Right cardiac atrium (tissue), 5 donors: ENCODE measurements around the gene PHC2. TPM values are rescaled to one million over a fixed set of nuclear protein-coding genes. Genes with fewer than 3 reads are reported as not detected.

Experiments used
- ATAC-seq, 2 donors: fragments of 200-7000 bp; cut with Tn5 transposase; one replicate each; pipeline versions ENCODE4 v1.8.0 to v1.9.1; 2020; ENCODE audit warnings: moderate library complexity in 2 of 2, mild to moderate bottlenecking in 1 of 2
- DNase-seq, 3 donors: peaks; one replicate each; pipeline ENCODE4 v3.0.0-alpha.2; 2020
- H3K27ac ChIP-seq: one replicate; pipeline ENCODE4 v1.5.1; 2013; ENCODE audit warnings: mild to moderate bottlenecking, low read length, control low read depth, moderate library complexity
- H3K27me3 ChIP-seq: one replicate; pipeline ENCODE4 v1.6.1; 2013; ENCODE audit not compliant: control insufficient read depth, insufficient read depth
- H3K4me1 ChIP-seq: one replicate; pipeline ENCODE4 v1.6.1; 2013; ENCODE audit warnings: low read length; ENCODE audit not compliant: control insufficient read depth, insufficient read depth
- H3K4me3 ChIP-seq: one replicate; pipeline ENCODE4 v1.5.1; 2013; ENCODE audit warnings: low read length, control low read depth
- H3K9me3 ChIP-seq: one replicate; pipeline ENCODE4 v1.6.1; 2013; ENCODE audit warnings: low read length; ENCODE audit not compliant: control insufficient read depth
- WGBS: extraction: QIAGEN DNeasy Blood & Tissue Kit; methylation state at CpG from one replicate; pipeline ENCODE4 v1.1.7; 2013; 5-methylcytosine and 5-hydroxymethylcytosine counted together
- intact Hi-C, 4 donors: fragments of 100-400 bp; cut with DNase I; formaldehyde crosslinking; loops; one replicate each; pipeline versions ENCODE4 v1.11.0 to v1.14.0; 2022 to 2023
- polyA plus RNA-seq: library from polyadenylated mRNA; stranded (reverse); fragments of 200-250 nt; gene quantifications from one replicate; pipeline ENCODE4 v1.2.3, GENCODE V29; 2013
- total RNA-seq, 4 donors: library from RNA; stranded (reverse); fragmentation: NEBNext Ultra II Directional; extraction: Animal tissue kit (Norgen Biotek cat#: 25700); gene quantifications; one replicate each; pipeline ENCODE4 v1.2.1, GENCODE V29; 2021
- donor health status: healthy with polysubstance abuse.
- donor health status: DM: no; HTN: yes; CAD: no.
- donor health status: DM: no; HTN: no; CAD: no.
- donor health status: DM: no; HTN: yes; CAD: no; lungs with severe emphysema.
- donor health status: DM: yes; HTN: yes; CAD: no.

The PHC2 gene
- total and polyA plus RNA-seq, 5 donors, result 89.3 to 105 (median 97.5) TPM

DNA sequence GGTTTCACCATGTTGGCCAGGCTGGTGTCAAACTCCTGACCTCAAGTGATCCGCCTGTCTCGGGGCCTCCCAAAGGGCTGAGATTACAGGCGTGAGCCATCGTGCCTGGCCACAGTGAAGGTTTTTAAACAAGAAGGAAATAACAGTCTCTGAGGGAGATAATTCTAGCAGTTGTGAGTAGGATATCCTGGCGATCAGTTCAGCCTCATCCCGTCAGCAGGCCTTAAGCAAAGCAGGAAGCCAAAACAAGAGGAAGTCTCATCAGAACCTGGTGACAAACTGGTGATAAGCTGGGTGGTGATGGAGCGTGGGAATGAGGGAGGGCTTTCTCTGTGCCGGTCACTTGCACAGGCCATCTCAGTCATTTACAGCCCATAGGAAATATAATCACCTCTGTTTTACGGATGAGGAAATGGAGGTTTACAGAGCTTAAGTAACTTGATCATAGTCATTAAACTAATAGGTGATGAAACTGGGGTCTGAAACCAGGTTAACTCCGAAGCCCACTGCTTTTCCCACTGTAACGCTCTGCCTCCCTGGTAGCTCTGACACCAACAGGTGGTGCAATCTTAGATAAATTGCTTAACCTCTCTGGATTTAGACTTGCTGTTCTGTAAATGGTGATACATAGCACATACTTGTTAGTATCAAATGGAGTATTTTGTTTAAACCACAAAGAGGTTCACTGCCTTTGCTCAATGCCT is 69.2 kb downstream of the PHC2 start:
- ATAC-seq, result peak; percentile 61 to 81
- peak overlapping the region; percentile 75 for H3K27ac ChIP-seq
- H3K27me3 ChIP-seq, result no peaks in the 10 kb centered on the region
- intact Hi-C loops, result loop anchor here in 2 of 4 donors (10.0 kb wide), 3 partner anchors 137 to 267 kb away; no protein-coding TSS in a partner anchor
- no peak overlapping the region for H3K4me3 ChIP-seq
- H3K9me3 ChIP-seq, result no peaks in the 10 kb centered on the region
- WGBS, result 23% methylated on average over 11 of the region's 11 CpGs
- DNase-seq, result peak in 2 of 3 donors; percentile 53 to 65
- H3K4me1 ChIP-seq, result peaks cover 37% of the 10 kb centered on the region

DNA sequence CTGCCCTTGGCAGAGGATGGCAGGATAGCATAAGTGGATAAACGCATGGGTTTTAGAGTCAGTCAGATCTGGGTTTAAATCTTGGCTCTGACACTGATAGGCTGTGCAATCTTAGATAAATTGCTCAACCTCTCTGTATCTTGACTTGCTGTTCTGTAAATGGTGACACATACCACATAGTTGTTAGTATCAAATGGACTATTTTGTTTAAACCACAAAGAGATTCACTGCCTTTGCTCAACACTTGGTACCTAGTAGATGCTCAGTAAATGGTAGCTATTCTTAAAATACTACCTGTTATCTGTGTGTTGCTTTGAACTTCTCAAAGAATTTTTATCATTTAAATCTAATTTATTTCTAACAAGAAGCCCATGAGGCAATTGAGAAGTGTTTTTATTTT is 70.5 kb downstream of the PHC2 start:
- Histone ChIP-seq H3K27ac (no peak overlapping the region), H3K4me3 (no peak overlapping the region), H3K9me3 (no peaks in the 10 kb centered on the region), H3K4me1 (peaks cover 32% of the 10 kb centered on the region), H3K27me3 (no peaks in the 10 kb centered on the region)
- intact Hi-C loops, result loop anchor here in 2 of 4 donors (10.0 kb wide), 3 partner anchors 136 to 266 kb away; no protein-coding TSS in a partner anchor
- no peak for DNase-seq
- WGBS, result 66% methylated on average over 1 of the region's 1 CpG
- ATAC-seq, result no peak

DNA sequence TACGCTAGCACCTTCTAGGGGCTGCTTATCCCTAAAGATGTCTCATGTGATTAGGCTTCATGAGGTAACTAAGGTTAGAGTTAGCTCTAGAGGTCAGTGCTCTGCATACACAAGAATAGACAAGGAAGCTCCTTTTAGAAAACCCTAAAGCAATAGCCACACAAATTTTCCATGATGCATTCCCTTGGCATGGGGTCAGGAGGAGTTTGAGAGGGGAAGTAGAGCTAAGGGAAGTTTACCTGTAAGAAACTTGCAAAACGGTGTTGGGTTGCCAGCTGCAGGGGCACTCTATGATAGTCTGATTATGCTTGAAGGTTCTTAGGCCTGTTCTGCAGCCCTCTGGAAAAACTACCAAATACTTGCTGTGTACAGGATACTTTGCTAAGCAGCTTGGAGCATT is 71.0 kb downstream of the PHC2 start:
- 84% methylated on average over 2 of the region's 2 CpGs for WGBS
- Histone ChIP-seq H3K9me3 (no peaks in the 10 kb centered on the region), H3K4me1 (peaks cover 28% of the 10 kb centered on the region), H3K27ac (no peak overlapping the region), H3K27me3 (no peaks in the 10 kb centered on the region), H3K4me3 (no peak overlapping the region)
- DNase-seq (no peak), ATAC-seq (no peak)
- intact Hi-C loops, result loop anchor here in 2 of 4 donors (10.0 kb wide), 3 partner anchors 135 to 265 kb away; no protein-coding TSS in a partner anchor

DNA sequence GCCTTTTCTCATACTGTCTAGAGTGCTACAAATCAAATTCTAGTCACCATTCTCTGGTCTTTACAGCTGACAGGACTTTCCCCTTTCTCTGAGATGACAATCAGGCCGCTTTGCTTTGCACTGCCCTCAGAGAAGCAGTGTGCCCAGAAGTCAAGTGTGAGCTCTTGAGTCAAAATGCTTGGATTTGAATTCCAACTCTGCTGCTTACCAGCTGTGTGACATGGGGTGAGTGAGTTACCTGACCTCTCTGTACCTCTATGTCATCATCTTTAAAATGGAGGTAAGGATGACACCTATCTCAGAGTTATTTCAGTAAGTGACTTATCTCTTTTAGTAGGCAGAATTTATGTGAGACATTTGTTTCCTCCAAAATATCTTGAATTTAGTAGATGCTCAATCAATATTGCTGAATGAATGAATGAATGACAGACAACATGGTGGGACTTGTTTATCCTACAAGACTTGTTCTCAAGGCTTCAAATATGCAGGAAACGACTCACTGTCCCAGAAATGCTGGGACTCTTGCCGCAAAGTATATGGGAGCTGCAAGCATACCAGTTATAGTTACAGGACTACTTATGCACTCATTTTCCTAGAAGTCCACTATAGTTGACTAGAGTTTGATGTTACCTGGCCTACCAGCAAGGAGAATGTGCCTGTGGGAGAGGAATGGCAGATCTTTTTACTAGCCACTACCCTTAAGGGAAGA is 71.9 kb downstream of the PHC2 start:
- Histone ChIP-seq H3K4me3 (no peak overlapping the region), H3K27ac (no peak overlapping the region), H3K27me3 (no peaks in the 10 kb centered on the region), H3K9me3 (no peaks in the 10 kb centered on the region), H3K4me1 (peaks cover 19% of the 10 kb centered on the region)
- WGBS, result 93% methylated on average over 3 of the region's 3 CpGs
- ATAC-seq (no peak), DNase-seq (no peak)
- intact Hi-C loops, result no loop called here

DNA sequence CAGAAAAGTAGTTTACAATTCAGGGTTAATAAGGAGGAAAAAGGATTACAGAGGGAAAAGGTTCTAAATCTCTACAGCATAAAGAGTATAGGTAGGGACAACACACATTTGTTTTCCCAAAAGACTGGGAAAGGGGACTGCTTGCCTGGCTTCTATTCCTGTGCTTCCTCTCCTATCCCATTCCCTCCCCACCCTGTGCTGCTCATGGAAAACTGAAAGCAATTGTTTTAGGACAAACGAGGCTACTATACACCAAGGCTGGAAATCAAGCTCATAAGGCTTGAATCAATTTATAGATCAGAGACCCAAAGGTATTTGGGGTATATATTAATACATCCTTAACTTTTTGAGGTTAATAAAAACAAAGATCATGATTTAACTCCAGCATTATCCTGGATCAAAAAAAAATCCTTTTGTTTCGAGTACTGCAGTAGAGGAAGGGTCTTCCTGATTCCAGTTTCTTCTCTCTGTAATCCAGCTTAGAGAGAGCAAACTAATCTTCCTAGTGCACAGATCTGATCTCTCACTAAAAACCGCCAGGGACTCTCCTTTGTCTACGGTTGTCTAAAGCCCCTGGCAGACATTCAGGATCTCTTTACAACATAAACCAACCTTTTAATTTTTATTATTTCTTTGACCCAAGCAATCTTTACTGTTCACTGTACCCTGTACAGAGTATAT is 72.6 kb downstream of the PHC2 start:
- H3K27me3 ChIP-seq, result no peaks in the 10 kb centered on the region
- peaks cover 12% of the 10 kb centered on the region for H3K4me1 ChIP-seq
- no peaks in the 10 kb centered on the region for H3K9me3 ChIP-seq
- no peak for DNase-seq
- ATAC-seq, result no peak
- no peak overlapping the region for H3K4me3 ChIP-seq
- 64% methylated on average over 4 of the region's 4 CpGs for WGBS
- H3K27ac ChIP-seq, result no peak overlapping the region
- intact Hi-C loops, result no loop called here

DNA sequence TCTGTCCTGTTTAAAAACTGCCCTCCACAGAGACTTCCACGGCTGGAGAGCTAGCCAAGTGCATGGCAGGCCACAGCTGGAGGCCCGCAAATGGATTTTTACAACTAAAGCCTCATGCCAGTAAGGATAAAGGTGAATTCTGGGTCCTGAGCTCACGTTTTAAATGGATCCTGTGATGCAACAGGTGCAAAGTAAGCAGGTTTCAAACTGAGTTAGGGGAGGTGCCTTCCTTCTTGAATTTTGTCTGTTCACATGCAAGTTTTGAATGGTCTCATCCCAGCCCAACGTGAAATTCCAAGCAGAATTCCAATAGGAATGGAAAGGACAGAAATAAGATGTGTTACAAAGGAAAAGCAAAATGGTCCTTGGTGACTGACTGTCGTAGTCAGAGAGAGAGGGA is 73.8 kb downstream of the PHC2 start:
- 95% methylated on average over 5 of the region's 5 CpGs for WGBS
- no peak for ATAC-seq

DNA sequence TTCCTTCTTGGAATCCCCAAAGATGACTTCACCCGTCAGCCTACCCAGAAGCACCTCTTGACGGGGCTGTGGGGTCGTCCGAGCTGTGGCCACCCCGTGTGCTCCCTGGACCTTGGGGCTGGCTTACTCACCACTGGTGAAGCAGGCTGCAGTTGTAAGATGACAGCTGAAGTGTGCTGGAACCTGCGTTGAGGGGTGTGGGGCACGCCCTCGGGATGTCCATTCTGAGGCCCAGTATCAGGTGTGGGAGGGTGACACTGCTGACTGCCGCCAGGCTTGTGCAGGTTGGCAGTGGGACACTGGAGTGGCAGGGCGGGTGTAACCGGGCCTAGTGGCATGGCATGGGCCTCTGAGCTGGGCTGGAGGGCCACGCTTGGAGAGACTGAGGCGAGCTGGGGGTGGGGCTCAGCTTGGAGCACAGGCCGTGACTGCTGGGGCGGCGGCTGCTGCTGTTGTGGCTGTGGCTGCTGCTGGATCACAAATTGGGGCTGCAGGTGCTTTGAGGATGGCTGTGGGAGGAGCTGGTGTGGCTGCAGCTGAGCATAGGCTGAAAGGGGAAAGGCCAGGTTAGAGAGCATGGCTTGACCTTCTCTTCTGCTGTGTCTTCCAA is 76.1 kb downstream of the PHC2 start:
- no peak overlapping the region for H3K4me3 ChIP-seq
- ATAC-seq, result no peak
- H3K9me3 ChIP-seq, result no peaks in the 10 kb centered on the region
- no peaks in the 10 kb centered on the region for H3K4me1 ChIP-seq
- no peak overlapping the region for H3K27ac ChIP-seq
- H3K27me3 ChIP-seq, result no peaks in the 10 kb centered on the region
- intact Hi-C loops, result no loop called here
- DNase-seq, result peak in 1 of 3 donors; percentile 33
- 94% methylated on average over 16 of the region's 16 CpGs for WGBS

More for the DNA sequence above, 73.8 kb downstream of the PHC2 start:
- H3K27ac ChIP-seq, result no peak overlapping the region
- H3K4me3 ChIP-seq, result no peak overlapping the region
- intact Hi-C loops, result no loop called here
- no peak for DNase-seq
- peaks cover 7% of the 10 kb centered on the region for H3K4me1 ChIP-seq
- H3K27me3 ChIP-seq, result no peaks in the 10 kb centered on the region
- no peaks in the 10 kb centered on the region for H3K9me3 ChIP-seq

DNA sequence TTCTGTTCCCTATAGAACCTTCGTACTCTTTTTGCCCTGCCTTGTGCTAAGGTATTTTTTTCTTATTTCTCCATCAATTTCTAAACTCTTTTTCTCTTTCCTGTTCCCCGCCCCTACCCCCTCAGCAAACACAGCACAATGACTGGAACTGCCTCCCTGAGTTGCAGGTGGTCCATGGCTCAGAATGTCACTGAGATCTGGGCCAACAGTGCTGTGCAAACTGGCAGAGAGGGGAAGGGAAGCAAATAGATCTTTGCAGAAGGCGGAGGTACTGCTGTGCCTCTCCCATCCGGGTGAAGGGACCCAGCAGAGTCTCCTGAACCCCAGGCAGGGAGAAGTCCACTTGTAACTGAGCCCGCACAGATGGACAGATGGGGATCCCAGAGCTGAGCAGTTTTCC is 77.4 kb downstream of the PHC2 start:
- intact Hi-C loops, result no loop called here
- WGBS, result 93% methylated on average over 5 of the region's 5 CpGs

DNA sequence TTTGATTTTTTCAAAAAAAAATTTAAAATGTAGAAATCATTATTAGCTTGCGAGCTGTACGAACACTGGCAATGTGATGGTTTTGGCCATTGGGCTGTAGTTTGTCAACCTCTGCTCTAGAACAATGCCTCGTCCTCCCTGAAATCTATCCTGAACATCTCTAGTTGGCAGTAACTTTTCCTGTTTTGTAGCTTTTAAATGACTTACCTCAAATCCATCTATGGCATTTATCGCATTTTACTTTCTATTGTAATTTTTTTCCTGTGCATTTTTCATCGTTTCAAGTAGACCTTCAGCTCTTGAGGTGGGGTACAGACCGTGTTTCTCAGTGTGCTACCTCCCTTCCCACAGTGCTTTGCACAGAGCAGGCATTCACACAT is 79.6 kb downstream of the PHC2 start:
- Histone ChIP-seq H3K4me3 (no peak overlapping the region), H3K4me1 (peaks cover 14% of the 10 kb centered on the region), H3K9me3 (no peaks in the 10 kb centered on the region), H3K27me3 (no peaks in the 10 kb centered on the region), H3K27ac (no peak overlapping the region)
- no peak for DNase-seq
- 93% methylated on average over 6 of the region's 6 CpGs for WGBS
- intact Hi-C loops, result no loop called here
- ATAC-seq, result no peak

More for the DNA sequence above, 77.4 kb downstream of the PHC2 start:
- Histone ChIP-seq H3K27ac (no peak overlapping the region), H3K27me3 (no peaks in the 10 kb centered on the region), H3K4me1 (no peaks in the 10 kb centered on the region), H3K4me3 (no peak overlapping the region), H3K9me3 (no peaks in the 10 kb centered on the region)
- DNase-seq, result no peak
- no peak for ATAC-seq

DNA sequence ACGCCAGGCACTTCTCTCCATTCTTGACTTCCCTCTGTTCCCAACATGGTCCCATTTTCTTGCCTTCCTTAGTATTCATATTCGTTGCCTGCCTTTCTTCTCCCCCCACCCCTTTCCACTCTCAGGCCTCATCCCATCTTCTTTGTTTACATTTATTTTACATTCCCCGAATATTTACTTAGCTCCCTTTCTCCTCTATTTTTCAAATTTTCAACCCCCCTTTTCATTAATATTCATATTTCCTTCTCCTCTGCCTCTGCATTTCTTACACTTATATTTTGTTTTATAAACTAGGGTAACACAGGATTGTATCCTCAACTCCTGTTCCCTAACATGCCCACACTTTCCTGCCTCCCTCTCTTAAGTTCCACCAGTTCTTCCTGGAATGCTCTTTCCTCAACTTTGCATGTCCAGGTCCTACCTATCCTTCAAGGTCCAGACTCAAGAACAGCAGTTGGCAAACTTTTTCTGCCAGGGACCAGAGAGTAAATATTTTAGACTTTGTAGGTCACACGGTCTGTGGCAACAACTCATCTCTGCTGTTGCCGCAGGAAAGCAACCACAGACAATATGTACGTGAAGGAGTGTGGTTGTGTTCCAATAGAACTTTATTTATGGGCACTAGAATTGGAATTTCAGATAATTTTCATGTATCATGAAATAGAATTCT is 80.1 kb downstream of the PHC2 start:
- H3K27ac ChIP-seq, result peak overlapping the region; percentile 61
- no peaks in the 10 kb centered on the region for H3K9me3 ChIP-seq
- DNase-seq (no peak), ATAC-seq (no peak)
- peak overlapping the region; percentile 96 for H3K4me3 ChIP-seq
- H3K4me1 ChIP-seq, result peaks cover 14% of the 10 kb centered on the region
- WGBS, result 35% methylated on average over 6 of the region's 6 CpGs
- H3K27me3 ChIP-seq, result no peaks in the 10 kb centered on the region
- intact Hi-C loops, result no loop called here
